ENCODE measurements around the gene MRPS22.

DNA sequence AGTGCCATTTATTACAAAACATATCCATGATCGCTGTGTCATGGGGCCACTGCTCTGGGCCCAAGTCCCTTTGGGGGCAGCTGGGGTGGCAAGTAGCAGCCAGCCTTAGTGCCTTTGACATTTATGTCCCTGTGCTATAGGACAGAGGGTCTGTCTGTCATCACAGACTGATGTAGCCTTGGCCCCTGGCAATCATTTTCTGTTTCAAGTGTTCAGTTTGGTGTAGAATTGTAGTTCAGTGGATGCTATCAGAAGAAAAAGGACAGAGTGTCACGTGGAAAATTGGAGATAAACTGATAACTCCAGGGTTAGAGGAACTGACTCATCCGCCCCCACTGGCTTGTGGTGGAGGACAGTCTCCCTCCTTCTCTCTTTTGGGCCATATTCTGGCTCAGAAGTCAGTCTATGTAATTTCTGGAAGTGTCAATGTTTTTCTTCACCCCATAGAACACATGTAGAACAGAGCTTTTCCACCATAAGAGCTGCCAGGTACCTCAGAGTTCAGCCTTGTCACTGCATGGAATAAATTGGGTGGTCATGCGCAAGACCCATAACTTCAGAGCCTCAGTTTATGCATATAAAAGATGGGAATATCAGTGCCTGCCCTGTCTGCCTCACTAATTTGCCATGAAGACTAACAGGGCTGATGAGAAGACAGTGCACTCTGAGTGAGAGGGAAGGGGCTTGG, 4.5 kb upstream of the MRPS22 start:
- TF ChIP-seq CTCF (IDR thresholded peaks at IDR 0.05; ENCODE audit: borderline replicate concordance, extremely low read depth, low read length, poor library complexity, severe bottlenecking): no peak
- TF ChIP-seq EZH2 (IDR thresholded peaks at IDR 0.05; ENCODE audit: borderline replicate concordance, low read depth, low read length, severe bottlenecking): no peak

All from DND-41 (cell line).